ENCODE results near the gene DNM2. TPM values are rescaled to one million over a fixed set of nuclear protein-coding genes. Genes with fewer than 3 reads are reported as not detected.

DNM2 gene
- polyA plus RNA-seq, 1 donor from 2014 or later = 109 TPM

- Mint-ChIP-seq H3K27ac (no peak overlapping the region), H3K4me3 (no peak overlapping the region), H3K36me3 (peaks cover 6% of the 10 kb centered on the region), H3K4me1 (peaks cover 3 to 8% (median 7%) of the 10 kb centered on the region in 3 donors), H3K27me3 (no peaks in the 10 kb centered on the region), H3K9me3 (no peaks in the 10 kb centered on the region)
Measured at GRCh38 chr19:10811391-10812111, 93.7 kb downstream of the DNM2 start.

DNA sequence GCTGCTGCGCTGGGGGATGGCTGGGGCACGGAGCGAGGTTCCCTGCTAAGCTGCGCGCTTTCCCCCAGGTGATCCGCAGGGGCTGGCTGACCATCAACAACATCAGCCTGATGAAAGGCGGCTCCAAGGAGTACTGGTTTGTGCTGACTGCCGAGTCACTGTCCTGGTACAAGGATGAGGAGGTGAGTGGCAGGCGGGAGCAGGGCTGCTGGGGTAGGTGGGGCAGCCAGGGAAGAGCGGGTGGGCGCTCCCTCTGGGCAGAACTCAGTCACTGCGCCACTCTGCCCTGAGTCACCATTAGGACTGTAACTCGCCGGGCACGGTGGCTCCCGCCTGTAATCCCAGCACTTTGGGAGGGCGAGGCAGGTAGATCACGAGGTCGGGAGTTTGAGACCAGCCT lies 94.3 kb downstream of the DNM2 start:
- Mint-ChIP-seq H3K27ac (peak overlapping the region in 1 of 3 donors; percentile 69), H3K36me3 (peaks cover 6% of the 10 kb centered on the region), H3K27me3 (no peaks in the 10 kb centered on the region), H3K9me3 (no peaks in the 10 kb centered on the region), H3K4me1 (peaks cover 3 to 8% (median 7%) of the 10 kb centered on the region in 3 donors), H3K4me3 (no peak overlapping the region)

- peaks cover 6% of the 10 kb centered on the region for H3K36me3 Mint-ChIP-seq
- peak overlapping the region in 2 of 3 donors; percentile 46 to 75 for H3K27ac Mint-ChIP-seq
- H3K4me3 Mint-ChIP-seq = no peak overlapping the region
- peaks cover 3 to 8% (median 7%) of the 10 kb centered on the region in 3 donors for H3K4me1 Mint-ChIP-seq
- no peaks in the 10 kb centered on the region for H3K27me3 Mint-ChIP-seq
- no peaks in the 10 kb centered on the region for H3K9me3 Mint-ChIP-seq
Measured at GRCh38 chr19:10812902-10813404, 95.1 kb downstream of the DNM2 start.

GRCh38 chr19:10815007-10815536 lies 97.2 kb downstream of the DNM2 start:
- H3K4me1 Mint-ChIP-seq = peaks cover 0 to 5% (median 2%) of the 10 kb centered on the region in 3 donors
- H3K27ac Mint-ChIP-seq = peak overlapping the region in 1 of 3 donors; percentile 24

DNA sequence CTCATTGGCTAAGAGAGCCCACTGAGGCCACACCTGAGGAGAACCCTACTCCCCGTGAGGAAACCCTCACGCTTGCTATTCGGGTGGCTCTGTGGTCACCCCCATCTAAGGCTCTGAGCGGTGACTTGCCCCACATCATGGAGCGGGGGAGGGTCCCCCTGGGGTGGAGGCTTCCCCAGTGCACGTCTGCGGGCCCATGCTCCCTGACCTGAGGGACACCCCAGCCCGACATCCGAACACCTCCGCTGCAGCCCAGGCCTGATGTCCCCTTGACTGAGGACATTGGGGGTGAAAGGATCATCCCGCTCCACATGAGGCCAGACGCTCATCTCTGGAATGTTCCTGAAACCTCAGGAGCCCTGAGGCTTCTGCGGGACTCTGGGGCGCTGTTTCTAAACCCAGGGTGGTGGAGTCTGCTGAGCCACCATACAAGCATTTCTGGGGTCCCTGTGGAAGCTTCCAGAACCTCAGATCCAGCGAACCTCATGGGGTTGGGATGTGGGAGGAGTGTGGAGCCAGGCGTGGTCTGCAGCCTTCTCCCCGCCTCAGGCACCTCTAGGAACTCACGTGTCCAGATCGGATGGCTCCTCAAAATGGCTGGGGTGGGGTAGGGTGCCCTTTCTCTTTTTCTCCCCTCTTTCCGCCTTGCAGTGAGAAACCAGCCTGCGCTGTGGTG lies 98.2 kb downstream of the DNM2 start:
- peaks cover 0 to 5% (median 2%) of the 10 kb centered on the region in 3 donors for H3K4me1 Mint-ChIP-seq
- H3K36me3 Mint-ChIP-seq = peaks cover 7% of the 10 kb centered on the region
- H3K27ac Mint-ChIP-seq = peak overlapping the region in 1 of 3 donors; percentile 35
- no peaks in the 10 kb centered on the region for H3K9me3 Mint-ChIP-seq
- H3K27me3 Mint-ChIP-seq = no peaks in the 10 kb centered on the region
- no peak overlapping the region for H3K4me3 Mint-ChIP-seq

More at GRCh38 chr19:10815007-10815536, 97.2 kb downstream of the DNM2 start:
- peaks cover under 1% of the 10 kb centered on the region for H3K36me3 Mint-ChIP-seq
- no peaks in the 10 kb centered on the region for H3K27me3 Mint-ChIP-seq
- no peak overlapping the region for H3K4me3 Mint-ChIP-seq
- H3K9me3 Mint-ChIP-seq = no peaks in the 10 kb centered on the region

DNA sequence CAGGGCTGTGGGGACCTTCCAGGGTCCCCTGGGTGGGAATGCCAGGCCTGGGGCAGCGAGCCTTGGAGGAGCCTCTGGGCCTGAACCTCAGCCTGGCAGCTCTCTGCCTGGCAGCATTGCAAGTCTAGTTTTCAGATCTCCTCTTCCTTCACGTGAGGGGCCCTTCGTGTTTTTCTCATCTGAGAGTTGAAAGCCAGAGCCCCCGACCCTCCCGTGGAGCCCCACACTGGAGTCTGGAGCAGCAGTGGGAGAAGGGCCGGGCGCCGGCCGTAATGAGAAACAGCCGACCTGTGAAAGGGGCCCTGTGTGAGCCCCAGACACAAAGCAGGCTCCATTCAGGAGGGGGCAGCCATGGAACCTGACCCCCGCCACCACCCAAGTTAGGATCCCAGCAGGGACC lies 98.8 kb downstream of the DNM2 start:
- Mint-ChIP-seq H3K9me3 (no peaks in the 10 kb centered on the region), H3K27me3 (no peaks in the 10 kb centered on the region), H3K4me3 (no peak overlapping the region), H3K27ac (no peak overlapping the region), H3K4me1 (peaks cover 0 to 5% (median 2%) of the 10 kb centered on the region in 3 donors), H3K36me3 (peaks cover 8% of the 10 kb centered on the region)

GRCh38 chr19:10817291-10818038 lies 99.6 kb downstream of the DNM2 start:
- H3K9me3 Mint-ChIP-seq = no peaks in the 10 kb centered on the region
- H3K36me3 Mint-ChIP-seq = peaks cover 8% of the 10 kb centered on the region
- no peak overlapping the region for H3K27ac Mint-ChIP-seq
- peaks cover 0 to 3% (median 2%) of the 10 kb centered on the region in 3 donors for H3K4me1 Mint-ChIP-seq
- no peak overlapping the region for H3K4me3 Mint-ChIP-seq
- H3K27me3 Mint-ChIP-seq = no peaks in the 10 kb centered on the region

GRCh38 chr19:10818301-10819123 lies 100.6 kb downstream of the DNM2 start:
- H3K36me3 Mint-ChIP-seq = peaks cover 8% of the 10 kb centered on the region
- H3K4me1 Mint-ChIP-seq = peaks cover 0 to 2% (median 1%) of the 10 kb centered on the region in 3 donors
- no peaks in the 10 kb centered on the region for H3K9me3 Mint-ChIP-seq
- no peak overlapping the region for H3K4me3 Mint-ChIP-seq
- H3K27me3 Mint-ChIP-seq = no peaks in the 10 kb centered on the region
- no peak overlapping the region for H3K27ac Mint-ChIP-seq

DNA sequence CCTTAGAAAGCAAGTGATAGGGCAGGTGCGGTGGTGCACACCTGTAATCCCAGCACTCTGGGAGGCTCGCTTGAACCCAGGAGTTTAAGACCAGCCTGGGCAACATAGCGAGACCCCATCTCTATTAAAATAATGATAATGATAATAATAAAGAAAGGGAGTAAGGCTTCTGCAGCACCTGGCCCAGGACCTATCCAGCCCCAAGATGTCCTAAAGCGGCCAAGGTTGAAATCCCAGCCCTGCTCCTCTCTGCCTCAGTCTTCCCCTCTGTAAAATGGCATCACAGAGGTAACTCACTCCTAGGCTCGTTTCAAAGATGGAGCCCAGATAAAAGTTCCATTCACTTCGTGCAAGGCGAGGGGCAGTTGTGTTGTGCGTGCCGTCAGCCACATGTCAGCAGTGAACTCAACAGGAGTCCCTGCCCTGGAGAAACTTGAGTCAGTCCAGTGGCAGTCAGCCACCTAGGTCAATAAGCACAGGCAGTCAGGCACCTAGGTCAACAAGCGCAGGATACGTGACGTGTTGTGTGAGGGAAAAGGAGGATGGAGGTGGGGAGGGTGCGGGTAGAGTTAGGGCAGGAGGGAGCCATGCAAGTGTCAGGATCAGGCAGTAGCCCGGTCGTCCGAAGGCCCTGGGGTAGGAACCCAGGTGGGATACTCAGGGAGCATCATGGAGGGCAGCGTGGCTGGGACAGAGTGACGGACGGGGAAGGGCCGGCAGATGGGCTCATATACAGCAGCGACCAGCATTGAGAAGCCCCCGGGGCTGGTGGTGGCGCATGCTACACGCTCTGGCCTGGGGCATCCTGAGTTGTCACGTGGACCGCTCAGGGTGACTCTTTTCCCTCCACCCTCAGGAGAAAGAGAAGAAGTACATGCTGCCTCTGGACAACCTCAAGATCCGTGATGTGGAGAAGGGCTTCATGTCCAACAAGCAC lies 101.5 kb downstream of the DNM2 start:
- Mint-ChIP-seq H3K9me3 (no peaks in the 10 kb centered on the region), H3K27me3 (no peaks in the 10 kb centered on the region), H3K27ac (peak overlapping the region in 2 of 3 donors; percentile 39 to 80), H3K4me3 (no peak overlapping the region), H3K4me1 (peaks cover 0 to 2% (median 1%) of the 10 kb centered on the region in 3 donors), H3K36me3 (peaks cover 8% of the 10 kb centered on the region)

DNA sequence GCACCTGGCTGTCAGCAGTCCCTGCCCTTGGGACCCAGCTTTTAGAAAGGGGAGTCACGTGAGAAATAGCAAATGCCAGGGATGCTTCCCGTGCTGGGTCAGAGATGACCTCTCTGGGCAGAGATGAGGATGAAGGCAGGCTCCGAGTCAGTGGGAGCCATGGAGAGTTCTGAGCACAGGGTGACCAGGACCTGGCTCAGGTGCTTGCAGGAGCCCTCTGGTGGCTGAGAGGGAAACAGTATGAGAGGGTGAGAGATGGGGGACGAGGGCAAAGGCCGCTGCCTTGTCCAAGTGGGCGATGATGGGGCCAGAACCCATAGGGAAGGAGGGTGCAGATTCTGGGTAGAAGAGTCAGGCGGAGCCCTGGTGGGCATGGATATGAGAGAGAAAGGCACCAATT lies 102.3 kb downstream of the DNM2 start:
- Mint-ChIP-seq H3K9me3 (no peaks in the 10 kb centered on the region), H3K4me1 (peaks cover 0 to 1% (median 0%) of the 10 kb centered on the region in 3 donors), H3K4me3 (no peak overlapping the region), H3K36me3 (peaks cover 8% of the 10 kb centered on the region), H3K27me3 (no peaks in the 10 kb centered on the region), H3K27ac (peak overlapping the region in 2 of 3 donors; percentile 66 to 80)

DNA sequence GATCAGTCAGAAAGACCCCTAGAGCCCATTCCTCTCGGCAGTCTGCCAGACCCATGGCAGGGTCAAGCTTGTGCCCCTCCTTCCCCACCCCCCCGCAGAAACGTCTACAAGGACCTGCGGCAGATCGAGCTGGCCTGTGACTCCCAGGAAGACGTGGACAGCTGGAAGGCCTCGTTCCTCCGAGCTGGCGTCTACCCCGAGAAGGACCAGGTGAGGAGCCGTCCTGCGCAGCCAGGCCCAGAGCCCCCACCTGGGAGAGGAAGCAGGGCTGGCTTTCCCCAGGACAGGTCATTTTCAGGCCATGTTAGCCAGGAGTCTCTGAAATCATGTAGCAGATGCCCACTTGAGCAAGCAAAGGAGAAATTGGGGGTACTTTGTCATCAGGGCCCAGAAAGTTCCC lies 105.8 kb downstream of the DNM2 start:
- H3K9me3 Mint-ChIP-seq = no peaks in the 10 kb centered on the region
- H3K4me1 Mint-ChIP-seq = peaks cover 0 to 1% (median 0%) of the 10 kb centered on the region in 3 donors
- peaks cover 13% of the 10 kb centered on the region for H3K36me3 Mint-ChIP-seq
- no peak overlapping the region for H3K4me3 Mint-ChIP-seq
- H3K27me3 Mint-ChIP-seq = no peaks in the 10 kb centered on the region
- no peak overlapping the region for H3K27ac Mint-ChIP-seq

- H3K36me3 Mint-ChIP-seq = peaks cover 5% of the 10 kb centered on the region
- no peak overlapping the region for H3K4me3 Mint-ChIP-seq
Measured at GRCh38 chr19:10826231-10826630, 108.4 kb downstream of the DNM2 start.

GRCh38 chr19:10826846-10827245 lies 109.0 kb downstream of the DNM2 start:
- Mint-ChIP-seq H3K4me1 (no peaks in the 10 kb centered on the region), H3K9me3 (no peaks in the 10 kb centered on the region), H3K4me3 (no peak overlapping the region), H3K36me3 (peaks cover 5% of the 10 kb centered on the region), H3K27me3 (no peaks in the 10 kb centered on the region), H3K27ac (peak overlapping the region in 1 of 3 donors; percentile 74)

More at GRCh38 chr19:10826231-10826630, 108.4 kb downstream of the DNM2 start:
- no peaks in the 10 kb centered on the region for H3K27me3 Mint-ChIP-seq
- H3K9me3 Mint-ChIP-seq = no peaks in the 10 kb centered on the region
- no peaks in the 10 kb centered on the region for H3K4me1 Mint-ChIP-seq
- no peak overlapping the region for H3K27ac Mint-ChIP-seq
